Suprapubic skin (tissue), 3 donors: ENCODE data around the gene KRTAP19-8.

ENCODE experiments used
- POLR2A ChIP-seq, 2 donors: fragments of 450-650 bp; IDR thresholded peaks; one replicate each; pipeline ENCODE4 v1.6.1; 2017; ENCODE audit warnings: antibody characterized with exemption in 2 of 2, mild to moderate bottlenecking in 2 of 2, moderate library complexity in 2 of 2
- TF ChIP-seq, protein P1 (sequence below), 2 donors: fragments of 200-600 bp in 1 of 2; fragments of 450-650 bp in 1 of 2; sonication (generic) in 1 of 2; IDR thresholded peaks; one replicate each; pipeline ENCODE4 v1.5.1; 2016 to 2019; ENCODE audit warnings: antibody characterized with exemption in 2 of 2, mild to moderate bottlenecking in 1 of 2, moderate library complexity in 1 of 2

DNA sequence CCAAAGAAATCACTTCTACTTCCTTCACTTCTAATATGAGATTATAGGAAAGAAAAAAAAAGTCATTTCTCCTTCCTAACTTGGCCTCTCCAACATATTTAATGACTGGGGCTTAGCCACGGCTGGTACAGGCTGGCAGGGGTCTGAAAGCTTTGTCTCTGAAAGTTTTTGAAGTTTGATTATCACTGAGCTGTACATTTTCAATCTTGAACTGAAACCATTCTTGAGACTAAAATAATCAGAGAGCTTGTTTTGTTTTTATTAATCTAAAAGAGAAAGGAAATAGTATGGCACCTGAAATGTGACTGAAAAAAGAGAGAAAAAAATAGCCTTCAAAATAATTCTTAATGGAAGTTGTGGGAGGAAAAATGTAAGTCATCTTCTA lies 3.8 kb upstream of the KRTAP19-8 start:
- TF ChIP-seq POLR2A (IDR thresholded peaks at IDR 0.05): no peak
- TF ChIP-seq, protein P1, sequence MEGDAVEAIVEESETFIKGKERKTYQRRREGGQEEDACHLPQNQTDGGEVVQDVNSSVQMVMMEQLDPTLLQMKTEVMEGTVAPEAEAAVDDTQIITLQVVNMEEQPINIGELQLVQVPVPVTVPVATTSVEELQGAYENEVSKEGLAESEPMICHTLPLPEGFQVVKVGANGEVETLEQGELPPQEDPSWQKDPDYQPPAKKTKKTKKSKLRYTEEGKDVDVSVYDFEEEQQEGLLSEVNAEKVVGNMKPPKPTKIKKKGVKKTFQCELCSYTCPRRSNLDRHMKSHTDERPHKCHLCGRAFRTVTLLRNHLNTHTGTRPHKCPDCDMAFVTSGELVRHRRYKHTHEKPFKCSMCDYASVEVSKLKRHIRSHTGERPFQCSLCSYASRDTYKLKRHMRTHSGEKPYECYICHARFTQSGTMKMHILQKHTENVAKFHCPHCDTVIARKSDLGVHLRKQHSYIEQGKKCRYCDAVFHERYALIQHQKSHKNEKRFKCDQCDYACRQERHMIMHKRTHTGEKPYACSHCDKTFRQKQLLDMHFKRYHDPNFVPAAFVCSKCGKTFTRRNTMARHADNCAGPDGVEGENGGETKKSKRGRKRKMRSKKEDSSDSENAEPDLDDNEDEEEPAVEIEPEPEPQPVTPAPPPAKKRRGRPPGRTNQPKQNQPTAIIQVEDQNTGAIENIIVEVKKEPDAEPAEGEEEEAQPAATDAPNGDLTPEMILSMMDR (IDR thresholded peaks at IDR 0.05): no peak
